ENCODE measurements around the gene JOSD2.

- TF ChIP-seq POLR2A (IDR thresholded peaks at IDR 0.05) (no peak), POLR2AphosphoS5 (IDR thresholded peaks at IDR 0.05) (no peak)
- TF ChIP-seq, protein P1, sequence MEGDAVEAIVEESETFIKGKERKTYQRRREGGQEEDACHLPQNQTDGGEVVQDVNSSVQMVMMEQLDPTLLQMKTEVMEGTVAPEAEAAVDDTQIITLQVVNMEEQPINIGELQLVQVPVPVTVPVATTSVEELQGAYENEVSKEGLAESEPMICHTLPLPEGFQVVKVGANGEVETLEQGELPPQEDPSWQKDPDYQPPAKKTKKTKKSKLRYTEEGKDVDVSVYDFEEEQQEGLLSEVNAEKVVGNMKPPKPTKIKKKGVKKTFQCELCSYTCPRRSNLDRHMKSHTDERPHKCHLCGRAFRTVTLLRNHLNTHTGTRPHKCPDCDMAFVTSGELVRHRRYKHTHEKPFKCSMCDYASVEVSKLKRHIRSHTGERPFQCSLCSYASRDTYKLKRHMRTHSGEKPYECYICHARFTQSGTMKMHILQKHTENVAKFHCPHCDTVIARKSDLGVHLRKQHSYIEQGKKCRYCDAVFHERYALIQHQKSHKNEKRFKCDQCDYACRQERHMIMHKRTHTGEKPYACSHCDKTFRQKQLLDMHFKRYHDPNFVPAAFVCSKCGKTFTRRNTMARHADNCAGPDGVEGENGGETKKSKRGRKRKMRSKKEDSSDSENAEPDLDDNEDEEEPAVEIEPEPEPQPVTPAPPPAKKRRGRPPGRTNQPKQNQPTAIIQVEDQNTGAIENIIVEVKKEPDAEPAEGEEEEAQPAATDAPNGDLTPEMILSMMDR (IDR thresholded peaks at IDR 0.05) = no peak
Measured at GRCh38 chr19:50508843-50509190, 2.2 kb downstream of the JOSD2 start.
